Astrocyte of the spinal cord (primary cell): Measurements from ENCODE around the gene GALNT18.

Experiments
- DNase-seq: peaks from one replicate; pipeline ENCODE4 v3.0.0; 2011; ENCODE audit warnings: low read depth, low spot score
- H3K4me3 ChIP-seq: 2 replicates; pipeline ENCODE4 v1.5.1; 2011; ENCODE audit warnings: low read depth, mild to moderate bottlenecking, low read length, moderate library complexity
- in situ Hi-C: cut with HindIII; loops from 2 replicates; pipeline ENCODE4 v1.10.0; 2017; ENCODE audit warnings: low sequenced_read_pairs
- TF ChIP-seq, protein P1 (sequence below): IDR thresholded peaks from 2 replicates; pipeline ENCODE4 v1.5.1; 2012; ENCODE audit warnings: low read depth, mild to moderate bottlenecking, low read length, inconsistent platforms

The GALNT18 gene

DNA sequence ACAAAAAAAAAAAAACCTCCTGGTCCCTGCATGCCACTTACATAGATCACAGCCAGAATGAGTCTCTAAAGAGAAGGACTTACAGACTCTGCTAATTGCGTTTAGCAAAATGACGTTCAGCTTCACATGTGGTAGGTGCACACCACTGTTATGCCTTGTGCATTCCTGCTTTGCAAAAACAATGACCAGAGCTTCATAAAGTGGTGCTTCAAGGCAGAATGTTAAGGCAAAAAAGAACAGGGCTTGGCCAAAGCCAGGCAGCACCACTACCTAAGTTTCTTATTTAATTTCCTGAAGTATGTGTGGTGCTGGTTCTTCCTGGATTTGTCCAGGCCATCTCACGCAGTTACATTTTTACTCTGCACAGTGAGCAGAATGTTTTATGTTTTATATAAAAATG is 85.2 kb downstream of the GALNT18 start:
- H3K4me3 ChIP-seq = no peak overlapping the region
- in situ Hi-C loops = no loop called here
- DNase-seq = no peak
- TF ChIP-seq, protein P1, sequence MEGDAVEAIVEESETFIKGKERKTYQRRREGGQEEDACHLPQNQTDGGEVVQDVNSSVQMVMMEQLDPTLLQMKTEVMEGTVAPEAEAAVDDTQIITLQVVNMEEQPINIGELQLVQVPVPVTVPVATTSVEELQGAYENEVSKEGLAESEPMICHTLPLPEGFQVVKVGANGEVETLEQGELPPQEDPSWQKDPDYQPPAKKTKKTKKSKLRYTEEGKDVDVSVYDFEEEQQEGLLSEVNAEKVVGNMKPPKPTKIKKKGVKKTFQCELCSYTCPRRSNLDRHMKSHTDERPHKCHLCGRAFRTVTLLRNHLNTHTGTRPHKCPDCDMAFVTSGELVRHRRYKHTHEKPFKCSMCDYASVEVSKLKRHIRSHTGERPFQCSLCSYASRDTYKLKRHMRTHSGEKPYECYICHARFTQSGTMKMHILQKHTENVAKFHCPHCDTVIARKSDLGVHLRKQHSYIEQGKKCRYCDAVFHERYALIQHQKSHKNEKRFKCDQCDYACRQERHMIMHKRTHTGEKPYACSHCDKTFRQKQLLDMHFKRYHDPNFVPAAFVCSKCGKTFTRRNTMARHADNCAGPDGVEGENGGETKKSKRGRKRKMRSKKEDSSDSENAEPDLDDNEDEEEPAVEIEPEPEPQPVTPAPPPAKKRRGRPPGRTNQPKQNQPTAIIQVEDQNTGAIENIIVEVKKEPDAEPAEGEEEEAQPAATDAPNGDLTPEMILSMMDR = no peak

DNA sequence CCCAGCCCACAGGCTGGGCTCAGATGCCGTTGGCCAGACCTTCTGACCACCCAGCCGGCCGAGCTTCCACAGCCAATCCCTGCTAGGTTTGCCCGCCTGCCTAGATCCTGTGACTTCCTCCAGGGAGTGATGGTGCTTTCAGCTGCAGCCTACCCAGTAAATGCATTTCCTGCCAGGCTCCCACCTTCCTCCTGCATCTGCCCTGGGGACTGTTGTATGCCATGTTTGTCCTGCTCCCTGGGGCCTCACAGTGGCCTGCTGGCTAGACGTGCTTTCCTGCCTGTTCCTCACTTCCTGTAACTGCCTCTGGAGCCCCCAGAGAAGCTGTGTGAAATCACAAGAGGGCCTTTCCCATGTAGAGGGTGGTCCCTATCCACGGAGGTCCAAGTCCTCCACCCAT is 86.2 kb downstream of the GALNT18 start:
- TF ChIP-seq, protein P1 = no peak
- no peak overlapping the region for H3K4me3 ChIP-seq
- DNase-seq = no peak
- in situ Hi-C loops = no loop called here

DNA sequence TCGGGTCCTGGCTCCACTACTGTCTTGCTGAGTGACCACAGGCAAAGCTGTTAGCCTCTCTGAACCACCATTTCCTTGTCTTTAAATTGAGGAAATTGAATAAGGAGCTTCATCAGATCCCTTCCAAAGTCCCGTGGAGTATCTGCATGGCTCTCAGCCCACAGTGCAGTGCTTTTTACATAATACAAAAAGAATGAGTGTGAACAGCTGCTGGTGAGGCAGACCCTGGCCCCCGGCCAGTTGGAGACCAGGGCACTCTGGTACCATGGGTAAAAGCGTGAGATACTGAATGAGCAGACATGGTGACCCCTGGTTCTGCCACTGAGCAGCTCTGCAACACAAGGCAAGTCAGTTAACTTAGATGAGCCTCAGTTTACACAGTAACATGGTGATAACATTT is 86.8 kb downstream of the GALNT18 start:
- DNase-seq = no peak
- in situ Hi-C loops = no loop called here
- no peak overlapping the region for H3K4me3 ChIP-seq
- TF ChIP-seq, protein P1 = no peak

DNA sequence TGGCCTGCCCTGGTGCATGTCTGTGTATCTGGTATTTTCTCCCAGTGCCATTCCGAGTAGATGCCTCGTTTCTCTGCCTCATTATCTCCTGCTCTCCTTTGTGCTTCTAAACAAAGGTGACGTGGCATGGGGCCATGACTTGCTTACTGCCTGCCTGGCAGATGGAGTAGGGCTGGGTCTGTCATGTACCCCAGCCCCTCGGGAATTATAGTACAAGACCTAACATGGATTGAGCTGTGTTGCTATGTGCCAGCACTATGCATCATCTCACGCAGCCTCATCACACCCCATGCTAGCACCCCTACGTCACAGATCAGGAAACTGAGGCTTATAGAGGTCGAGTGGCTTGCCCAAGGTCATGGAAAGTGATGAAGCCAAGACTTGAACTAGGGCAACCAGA is 88.1 kb downstream of the GALNT18 start:
- DNase-seq = no peak
- H3K4me3 ChIP-seq = no peak overlapping the region
- TF ChIP-seq, protein P1 = no peak
- in situ Hi-C loops = no loop called here

DNA sequence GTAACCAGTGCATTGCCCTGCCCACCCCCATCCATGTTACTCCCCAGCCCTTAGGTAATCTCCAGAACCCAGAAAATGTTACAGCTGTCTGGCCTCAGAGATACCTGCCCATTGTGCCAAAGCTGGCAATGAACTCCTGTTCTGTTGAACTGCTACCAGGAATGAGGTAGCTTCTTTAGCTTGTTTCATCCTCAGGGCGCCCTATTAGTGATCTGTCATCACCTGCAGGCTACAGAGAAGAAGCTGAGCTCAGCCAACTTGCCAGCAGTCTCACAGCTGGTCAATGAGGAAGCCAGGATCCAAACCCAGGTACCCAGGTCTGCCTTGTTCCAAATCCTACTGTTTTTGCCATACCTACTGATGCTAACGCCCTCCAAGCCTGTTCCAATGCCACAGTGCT is 88.7 kb downstream of the GALNT18 start:
- in situ Hi-C loops = no loop called here
- DNase-seq = no peak
- no peak overlapping the region for H3K4me3 ChIP-seq
- TF ChIP-seq, protein P1 = no peak

DNA sequence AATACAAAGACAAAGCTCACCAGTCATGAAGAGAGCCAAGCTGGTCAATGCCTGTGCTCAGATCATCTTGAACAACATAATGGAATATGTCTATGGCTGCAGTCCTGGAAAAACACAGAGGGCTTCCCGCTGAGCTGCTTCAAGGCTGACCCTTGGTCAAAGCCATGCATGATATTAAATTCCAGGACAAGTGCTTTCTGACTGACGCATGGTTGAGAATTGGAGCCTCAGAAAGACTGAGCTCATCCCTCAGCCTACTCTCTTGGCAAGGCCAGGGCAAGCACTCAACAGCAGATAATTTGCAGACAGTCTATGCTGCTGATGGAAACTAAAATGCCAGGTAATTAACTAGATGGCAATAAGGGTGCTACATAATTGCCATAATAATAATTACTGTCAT is 89.2 kb downstream of the GALNT18 start:
- no peak overlapping the region for H3K4me3 ChIP-seq
- DNase-seq = peak; percentile 55
- in situ Hi-C loops = no loop called here
- TF ChIP-seq, protein P1 = no peak

DNA sequence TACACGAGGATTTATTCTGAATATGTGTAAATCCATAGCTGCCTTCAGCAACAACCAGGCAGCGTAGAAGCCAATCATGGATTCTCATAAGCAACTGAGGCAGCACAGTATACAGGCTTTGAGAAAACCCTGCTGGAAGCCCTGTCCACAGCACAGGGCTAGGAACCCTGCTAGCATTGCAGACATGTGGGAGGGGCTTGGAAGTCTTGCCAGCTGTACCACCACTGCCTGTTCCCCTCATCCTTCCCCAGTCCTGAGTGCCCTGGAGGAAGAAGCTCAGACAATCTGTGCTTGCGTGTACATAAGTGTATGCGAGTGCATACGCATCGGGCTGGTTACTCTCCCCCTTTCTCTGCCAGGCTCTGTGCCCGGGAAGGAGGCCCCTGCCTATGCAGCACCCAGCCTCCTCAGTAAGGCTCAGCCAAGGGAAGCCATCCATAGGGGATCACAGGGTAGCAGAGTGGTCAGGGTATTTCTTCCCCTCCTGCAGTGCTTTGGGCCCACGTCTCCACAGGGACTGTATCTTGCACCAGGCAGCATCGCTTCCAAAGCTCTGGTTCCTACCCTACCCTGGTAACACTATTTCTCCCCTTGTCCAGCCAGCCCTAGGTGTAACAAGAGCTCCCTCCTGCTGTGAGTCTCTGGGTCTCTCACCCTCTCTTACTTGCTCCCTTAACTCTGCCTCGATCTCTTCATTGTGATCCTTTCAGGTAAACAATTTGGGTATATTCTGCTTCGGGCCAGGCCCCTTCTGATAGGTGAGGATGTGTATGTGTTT is 90.5 kb downstream of the GALNT18 start:
- TF ChIP-seq, protein P1 = no peak
- H3K4me3 ChIP-seq = no peak overlapping the region
- DNase-seq = no peak
- in situ Hi-C loops = no loop called here
